K562 (cell line): ENCODE results near the gene ABHD5. TPM values are rescaled to one million over a fixed set of nuclear protein-coding genes. Genes with fewer than 3 reads are reported as not detected.

Experiments used
- ATAC-seq: fragments of 200-7000 bp; cut with Tn5 transposase; 3 replicates; pipeline ENCODE4 v1.9.1; 2020; ENCODE audit warnings: moderate library complexity
- BruUV-seq: library from RNA; stranded (reverse); fragments of 400-500 nt; replicated peaks from 2 replicates; lab custom pipeline; 2021; lab: Mats Ljungman, UMichigan
- CTCF ChIA-PET: fragments of 300-600 bp; formaldehyde crosslinking; extraction: SDS; loops from one replicate; lab custom pipeline; 2021; ENCODE audit warnings: low intra/inter-chr PET ratio; lab: Yijun Ruan, JAX
- POLR2A ChIA-PET: fragments of 300-600, 350-650 bp; sonication (Branson Sonifier 250); formaldehyde crosslinking; extraction: SDS; loops from one replicate; lab custom pipeline; 2021; ENCODE audit warnings: antibody characterized with exemption, inconsistent platforms; lab: Yijun Ruan, JAX
- DNase-seq, 4 experiments: peaks; one replicate each; pipeline versions ENCODE4 v3.0.0 to v3.0.0-alpha.2; 2011 to 2018; ENCODE audit warnings: low spot score in 3 of 4, mixed read lengths in 3 of 4; ENCODE audit errors: extremely low read depth in 1 of 4
- FAIRE-seq: peaks from 2 replicates; lab custom pipeline; 2011; peaks lifted over from hg19 to GRCh38; lab: Jason Lieb, UNC
- H2AFZ ChIP-seq: 2 replicates; pipeline ENCODE4 v1.6.0; 2011; ENCODE audit warnings: low read depth, low read length, control low read depth, inconsistent platforms
- H3K27ac ChIP-seq: fragments of 200-600 bp; 3 replicates; pipeline ENCODE4 v1.8.0; 2011; ENCODE audit warnings: low read depth, mild to moderate bottlenecking, control low read depth, inconsistent platforms, low read length, moderate library complexity, mixed read lengths; ENCODE audit errors: extremely low read depth
- H3K27me3 ChIP-seq, 2 experiments: fragments of 300-600 bp in 1 of 2; 2 replicates in 1 of 2; 3 replicates in 1 of 2; pipeline versions ENCODE4 v1.6.0 to v1.8.0; 2011; ENCODE audit warnings: inconsistent platforms in 2 of 2, low read length in 2 of 2, mild to moderate bottlenecking in 1 of 2, mixed read lengths in 1 of 2, moderate library complexity in 1 of 2; ENCODE audit not compliant: control insufficient read depth in 2 of 2, insufficient read depth in 2 of 2
- H3K36me3 ChIP-seq: fragments of 300-600 bp; 3 replicates; pipeline ENCODE4 v1.8.0; 2011; ENCODE audit warnings: mild to moderate bottlenecking, low read length, inconsistent platforms; ENCODE audit not compliant: control insufficient read depth, insufficient read depth
- H3K4me1 ChIP-seq, 2 experiments: fragments of 200-600 bp in 1 of 2; replicated peaks in 1 of 2; 2 replicates in 1 of 2; 3 replicates in 1 of 2; pipeline versions ENCODE4 v1.5.1 to v1.8.0; 2011; ENCODE audit warnings: inconsistent platforms in 2 of 2, low read length in 2 of 2, mild to moderate bottlenecking in 1 of 2, mixed read lengths in 1 of 2, moderate library complexity in 1 of 2; ENCODE audit not compliant: control insufficient read depth in 2 of 2, insufficient read depth in 2 of 2
- H3K4me2 ChIP-seq: 2 replicates; pipeline ENCODE4 v1.6.1; 2011; ENCODE audit warnings: low read length, control low read depth, inconsistent platforms, mixed read lengths; ENCODE audit not compliant: insufficient read depth
- H3K4me3 ChIP-seq: fragments of 200-600 bp; sonication (generic), shearing (Covaris generic); 2 replicates; pipeline ENCODE4 v1.5.1; 2016; ENCODE audit warnings: control low read depth, inconsistent platforms
- H3K79me2 ChIP-seq: fragments of 200-600 bp; 3 replicates; pipeline ENCODE4 v1.8.0; 2011; ENCODE audit warnings: low read length, inconsistent platforms; ENCODE audit not compliant: control insufficient read depth, insufficient read depth
- H3K9ac ChIP-seq, 2 experiments: 2 replicates each; pipeline versions ENCODE4 v1.6.0 to v1.6.1; 2011; ENCODE audit warnings: low read depth in 2 of 2, low read length in 2 of 2, control low read depth in 1 of 2, inconsistent platforms in 1 of 2, mild to moderate bottlenecking in 1 of 2, mixed read lengths in 1 of 2; ENCODE audit not compliant: insufficient read depth in 1 of 2
- H3K9me1 ChIP-seq: one replicate; pipeline ENCODE4 v1.6.0; 2011; ENCODE audit warnings: inconsistent platforms, mild to moderate bottlenecking, low read length, moderate library complexity; ENCODE audit not compliant: control insufficient read depth, insufficient read depth
- H3K9me3 ChIP-seq: replicated peaks from 2 replicates; pipeline ENCODE4 v1.5.1; 2011; ENCODE audit warnings: low read depth, low read length, inconsistent platforms; ENCODE audit not compliant: control insufficient read depth, insufficient read depth
- H4K20me1 ChIP-seq: replicated peaks from 2 replicates; pipeline ENCODE4 v1.6.1; 2011; ENCODE audit warnings: low read length, inconsistent platforms, mixed read lengths; ENCODE audit not compliant: control insufficient read depth, insufficient read depth
- ARID1B ChIP-seq: fragments of 450-650 bp; IDR thresholded peaks from 2 replicates; pipeline ENCODE4 v1.6.1; 2016; ENCODE audit warnings: antibody characterized with exemption, mild to moderate bottlenecking, inconsistent platforms
- BRCA1 ChIP-seq, 2 experiments: fragments of 450-650 bp in 1 of 2; sonication (generic) in 1 of 2; formaldehyde crosslinking in 1 of 2; IDR thresholded peaks; 2 replicates each; pipeline versions ENCODE4 v1.5.0 to v1.6.1; 2017 to 2020; ENCODE audit warnings: mild to moderate bottlenecking in 1 of 2, missing genetic modification reagents in 1 of 2
- CHD1 ChIP-seq: fragments of 200-600 bp; sonication (generic); IDR thresholded peaks from one replicate; pipeline ENCODE4 v1.6.1; 2012; ENCODE audit warnings: mild to moderate bottlenecking, moderate library complexity, low read length, inconsistent platforms
- CREBBP ChIP-seq: IDR thresholded peaks from one replicate; pipeline ENCODE4 v1.6.1; 2012; ENCODE audit warnings: low read depth, mild to moderate bottlenecking, control low read depth, inconsistent platforms, low read length
- CSDE1 ChIP-seq, 2 experiments: fragments of 450-650 bp; IDR thresholded peaks; 2 replicates each; pipeline ENCODE4 v1.6.1; 2016; ENCODE audit warnings: mild to moderate bottlenecking in 1 of 2
- KLF1 ChIP-seq: fragments of 450-650 bp; IDR thresholded peaks from 2 replicates; pipeline ENCODE4 v1.6.1; 2016; ENCODE audit warnings: missing genetic modification characterization, missing compliant biosample characterization
- POLR2G ChIP-seq: fragments of 200-400 bp; formaldehyde crosslinking; IDR thresholded peaks from 2 replicates; pipeline ENCODE4 v1.6.1; 2017; ENCODE audit warnings: low read depth, mild to moderate bottlenecking, antibody characterized with exemption, low read length, moderate library complexity
- PTRF ChIP-seq: fragments of 450-650 bp; IDR thresholded peaks from 2 replicates; pipeline ENCODE4 v1.6.1; 2016; ENCODE audit warnings: mild to moderate bottlenecking, missing genetic modification characterization, missing compliant biosample characterization
- ZNF436 ChIP-seq: fragments of 250-450, 450-650 bp; sonication (Bioruptor Pico); formaldehyde crosslinking; IDR thresholded peaks from 2 replicates; pipeline ENCODE4 v1.7.0; 2020; ENCODE audit warnings: mild to moderate bottlenecking
- ZNF639 ChIP-seq, 2 experiments: fragments of 200-800 bp in 1 of 2; sonication (Bioruptor generic) in 1 of 2; sonication (generic) in 1 of 2; formaldehyde crosslinking in 1 of 2; IDR thresholded peaks in 1 of 2; conservative IDR thresholded peaks in 1 of 2; 2 replicates each; pipeline versions ENCODE4 v1.5.0 to v1.6.1; 2016 to 2020; ENCODE audit warnings: missing compliant biosample characterization in 1 of 2, missing genetic modification characterization in 1 of 2, missing genetic modification reagents in 1 of 2
- WGBS: fragments of 100-300 bp; shearing (Covaris generic); methylation state at CpG from one replicate; pipeline ENCODE4 v1.1.6; 2016; ENCODE audit warnings: low coverage, mixed read lengths; ENCODE audit not compliant: insufficient coverage; ENCODE audit errors: missing lambda C conversion rate; 5-methylcytosine and 5-hydroxymethylcytosine counted together
- in situ Hi-C: fragments of 300-500 bp; cut with MboI; formaldehyde crosslinking; loops from 4 replicates; pipeline ENCODE4 v1.15.0; 2018; ENCODE audit warnings: inconsistent platforms, mixed read lengths
- intact Hi-C: fragments of 100-400 bp; cut with micrococcal nuclease; formaldehyde crosslinking; loops from 2 replicates; pipeline ENCODE4 v1.14.2; 2022
- polyA plus RNA-seq, 8 experiments: library from polyadenylated mRNA; depleted of rRNA in 4 of 8; stranded (reverse) in 5 of 8; unstranded in 3 of 8; fragments of >200 nt; fragmentation: Nextera tagmentation in 2 of 8; fragmentation: Illumina TruSeq in 1 of 8; extraction: Ambion mirVana in 2 of 8; extraction: Trizol in 1 of 8; gene quantifications; 2 replicates each; pipeline versions ENCODE4 v1.2.1 to v1.2.3, GENCODE V29; 2011 to 2014; ENCODE audit warnings: inconsistent platforms in 1 of 8, missing spikeins in 1 of 8
- total RNA-seq, 7 experiments: library from RNA; depleted of rRNA in 6 of 7; stranded (reverse); fragments of >200 nt in 6 of 7; fragmentation: Illumina TruSeq in 2 of 7; extraction: Trizol in 2 of 7; gene quantifications; 2 replicates each; pipeline versions ENCODE4 v1.2.1 to v1.2.3, GENCODE V29; 2011 to 2021; ENCODE audit warnings: low replicate concordance in 1 of 7
- TF ChIP-seq, protein P1 (sequence below), 2 experiments: fragments of 250-450 bp in 1 of 2; fragments of 450-650 bp in 1 of 2; sonication (Bioruptor Pico) in 1 of 2; IDR thresholded peaks; 2 replicates each; pipeline versions ENCODE4 v1.6.1 to v1.8.0; 2016 to 2021; ENCODE audit warnings: mild to moderate bottlenecking in 2 of 2, moderate library complexity in 2 of 2, missing compliant biosample characterization in 1 of 2, missing genetic modification characterization in 1 of 2
- TF ChIP-seq, protein P2 (sequence below): fragments of 450-650 bp; IDR thresholded peaks from 2 replicates; pipeline ENCODE4 v1.6.1; 2016; ENCODE audit warnings: borderline replicate concordance
- TF ChIP-seq, protein P3 (sequence below): fragments of 450-650 bp; formaldehyde crosslinking; IDR thresholded peaks from 2 replicates; pipeline ENCODE4 v1.4.0; 2020; ENCODE audit warnings: mild to moderate bottlenecking, moderate library complexity

ABHD5 gene
- total and polyA plus RNA-seq, 9 of the 15 experiments (the other 6 are each of a cell fraction or from before 2014, with no cell fraction given): 27.8 to 61.7 (median 39.9) TPM

- WGBS: 1% methylated on average over 41 of the region's 72 CpGs
- ATAC-seq: peak; percentile 50
- Histone ChIP-seq H3K36me3 (peaks cover 12% of the 10 kb centered on the region), H3K4me3 (peak overlapping the region; percentile 80), H3K9me3 (no peaks in the 10 kb centered on the region), H3K27ac (peak overlapping the region; percentile 91), H3K9me1 (no peaks in the 10 kb centered on the region), H2AFZ (peak overlapping the region; percentile 65), H3K27me3 (no peaks in the 10 kb centered on the region), H3K9ac (peak overlapping the region; percentile 83 to 96), H3K4me2 (peak overlapping the region; percentile 95), H4K20me1 (peaks cover 10% of the 10 kb centered on the region; the same call in 1 of the 2 replicates), H3K79me2 (peaks cover 88% of the 10 kb centered on the region), H3K4me1 (peaks cover 42 to 64% of the 10 kb centered on the region in 2 experiments)
- FAIRE-seq: no peak
- intact Hi-C loops (loop anchor here (1.0 to 2.0 kb wide), 4 partner anchors 32 to 67 kb away; no protein-coding TSS in a partner anchor), in situ Hi-C loops (no loop called here)
- ChIA-PET CTCF (interaction anchor here (0.6 to 0.7 kb wide), 2 partner anchors 19 to 860 kb away, joined by 3 read pairs; no protein-coding TSS in a partner anchor), POLR2A (interaction anchor here (0.6 to 4.4 kb wide), 11 partner anchors 10 to 1002 kb away, joined by 3 to 32 read pairs (median 6); partner anchors contain the start of gene ANO10)
- DNase-seq: peak; percentile 77 to 91 (median 80)
- no TSS peak for BruUV-seq
- TF ChIP-seq ZNF436 (CRISPR knock-in tag) (peak; percentile 44; the same call in 1 of the 2 replicates), BRCA1 (IDR thresholded peaks at IDR 0.05) (no peak), BRCA1 (CRISPR knock-in tag; IDR thresholded peaks at IDR 0.05) (no peak), CHD1 (peak; percentile 84), CREBBP (no peak), KLF1 (0 out of 2 replicates have a peak, but pooled peaks have one; percentile 45), PTRF (no peak), POLR2G (peak; percentile 93), ARID1B (no peak), ZNF639 (CRISPR knock-in tag; conservative IDR thresholded peaks at IDR 0.05 in 1 of 2, IDR thresholded peaks at IDR 0.05 in 1 of 2) (0 out of 4 replicates have a peak, but pooled peaks of 1 of the 2 experiments have one; percentile 15), CSDE1 (IDR thresholded peaks at IDR 0.05) (no peak)
- TF ChIP-seq, protein P1, sequence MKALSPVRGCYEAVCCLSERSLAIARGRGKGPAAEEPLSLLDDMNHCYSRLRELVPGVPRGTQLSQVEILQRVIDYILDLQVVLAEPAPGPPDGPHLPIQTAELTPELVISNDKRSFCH (CRISPR knock-in tag; IDR thresholded peaks at IDR 0.05): no peak
- TF ChIP-seq, protein P1 (tag; IDR thresholded peaks at IDR 0.05): peak; percentile 53; the same call in 1 of the 2 replicates
- TF ChIP-seq, protein P2, sequence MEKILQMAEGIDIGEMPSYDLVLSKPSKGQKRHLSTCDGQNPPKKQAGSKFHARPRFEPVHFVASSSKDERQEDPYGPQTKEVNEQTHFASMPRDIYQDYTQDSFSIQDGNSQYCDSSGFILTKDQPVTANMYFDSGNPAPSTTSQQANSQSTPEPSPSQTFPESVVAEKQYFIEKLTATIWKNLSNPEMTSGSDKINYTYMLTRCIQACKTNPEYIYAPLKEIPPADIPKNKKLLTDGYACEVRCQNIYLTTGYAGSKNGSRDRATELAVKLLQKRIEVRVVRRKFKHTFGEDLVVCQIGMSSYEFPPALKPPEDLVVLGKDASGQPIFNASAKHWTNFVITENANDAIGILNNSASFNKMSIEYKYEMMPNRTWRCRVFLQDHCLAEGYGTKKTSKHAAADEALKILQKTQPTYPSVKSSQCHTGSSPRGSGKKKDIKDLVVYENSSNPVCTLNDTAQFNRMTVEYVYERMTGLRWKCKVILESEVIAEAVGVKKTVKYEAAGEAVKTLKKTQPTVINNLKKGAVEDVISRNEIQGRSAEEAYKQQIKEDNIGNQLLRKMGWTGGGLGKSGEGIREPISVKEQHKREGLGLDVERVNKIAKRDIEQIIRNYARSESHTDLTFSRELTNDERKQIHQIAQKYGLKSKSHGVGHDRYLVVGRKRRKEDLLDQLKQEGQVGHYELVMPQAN: peak; percentile 56; the same call in 1 of the 2 replicates
- TF ChIP-seq, protein P3, sequence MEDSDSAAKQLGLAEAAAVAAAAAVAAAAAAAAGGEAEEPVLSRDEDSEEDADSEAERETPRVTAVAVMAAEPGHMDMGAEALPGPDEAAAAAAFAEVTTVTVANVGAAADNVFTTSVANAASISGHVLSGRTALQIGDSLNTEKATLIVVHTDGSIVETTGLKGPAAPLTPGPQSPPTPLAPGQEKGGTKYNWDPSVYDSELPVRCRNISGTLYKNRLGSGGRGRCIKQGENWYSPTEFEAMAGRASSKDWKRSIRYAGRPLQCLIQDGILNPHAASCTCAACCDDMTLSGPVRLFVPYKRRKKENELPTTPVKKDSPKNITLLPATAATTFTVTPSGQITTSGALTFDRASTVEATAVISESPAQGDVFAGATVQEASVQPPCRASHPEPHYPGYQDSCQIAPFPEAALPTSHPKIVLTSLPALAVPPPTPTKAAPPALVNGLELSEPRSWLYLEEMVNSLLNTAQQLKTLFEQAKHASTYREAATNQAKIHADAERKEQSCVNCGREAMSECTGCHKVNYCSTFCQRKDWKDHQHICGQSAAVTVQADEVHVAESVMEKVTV (CRISPR knock-in tag): 0 out of 2 replicates have a peak, but pooled peaks have one; percentile 3
These were observed 620 bp downstream of the ABHD5 start for GRCh38 chr3:43691120-43691995.
